BE2C (cell line): Measurements from ENCODE around the gene ZNF292.

Source experiments
- DNase-seq: peaks from one replicate; pipeline ENCODE4 v3.0.0-alpha.2; 2020
- H3K27me3 ChIP-seq: fragments of 250-450 bp; sonication (Bioruptor Pico); 2 replicates; pipeline ENCODE4 v1.5.1; 2020; ENCODE audit warnings: mild to moderate bottlenecking
- H3K36me3 ChIP-seq: fragments of 250-450 bp; sonication (Bioruptor Pico); 2 replicates; pipeline ENCODE4 v1.5.1; 2020; ENCODE audit warnings: mild to moderate bottlenecking
- H3K4me1 ChIP-seq: fragments of 250-450 bp; sonication (Bioruptor Pico); 2 replicates; pipeline ENCODE4 v1.5.1; 2020
- H3K4me3 ChIP-seq: 2 replicates; pipeline ENCODE4 v1.5.1; 2011; ENCODE audit warnings: low read depth, low read length
- H3K9me3 ChIP-seq: fragments of 250-450 bp; sonication (Bioruptor Pico); 2 replicates; pipeline ENCODE4 v1.5.1; 2020
- CTCF ChIP-seq: IDR thresholded peaks from 2 replicates; pipeline ENCODE4 v1.5.1; 2012; ENCODE audit warnings: mild to moderate bottlenecking, low read depth, low read length

The ZNF292 gene

GRCh38 chr6:87146363-87146762 is 9.0 kb upstream of the ZNF292 start:
- no peak overlapping the region for H3K4me3 ChIP-seq
- no peaks in the 10 kb centered on the region for H3K27me3 ChIP-seq
- no peaks in the 10 kb centered on the region for H3K36me3 ChIP-seq
- no peak for TF ChIP-seq CTCF
- no peaks in the 10 kb centered on the region; the same call in 1 of the 2 replicates for H3K9me3 ChIP-seq
- H3K4me1 ChIP-seq: no peaks in the 10 kb centered on the region
- DNase-seq: no peak

- Histone ChIP-seq H3K4me3 (no peak overlapping the region), H3K4me1 (peaks cover 5% of the 10 kb centered on the region; the same call in 1 of the 2 replicates), H3K36me3 (no peaks in the 10 kb centered on the region), H3K27me3 (no peaks in the 10 kb centered on the region), H3K9me3 (no peaks in the 10 kb centered on the region)
- no peak for DNase-seq
- TF ChIP-seq CTCF: no peak
Measured at GRCh38 chr6:87150406-87150805, 5.0 kb upstream of the ZNF292 start.

- no peak for TF ChIP-seq CTCF
- Histone ChIP-seq H3K9me3 (no peaks in the 10 kb centered on the region), H3K4me1 (peaks cover 5% of the 10 kb centered on the region; the same call in 1 of the 2 replicates), H3K4me3 (peak overlapping the region; percentile 79), H3K36me3 (peaks cover 5% of the 10 kb centered on the region), H3K27me3 (no peaks in the 10 kb centered on the region)
- no peak for DNase-seq
Measured at GRCh38 chr6:87151471-87151780, 3.9 kb upstream of the ZNF292 start.

GRCh38 chr6:87151781-87152525 is 3.4 kb upstream of the ZNF292 start:
- Histone ChIP-seq H3K27me3 (no peaks in the 10 kb centered on the region), H3K4me1 (peaks cover 5% of the 10 kb centered on the region; the same call in 1 of the 2 replicates), H3K4me3 (peak overlapping the region; percentile 79), H3K36me3 (peaks cover 5% of the 10 kb centered on the region), H3K9me3 (no peaks in the 10 kb centered on the region)
- TF ChIP-seq CTCF: no peak
- DNase-seq: peak; percentile 85

- no peaks in the 10 kb centered on the region for H3K9me3 ChIP-seq
- TF ChIP-seq CTCF: no peak
- peaks cover 5% of the 10 kb centered on the region; the same call in 1 of the 2 replicates for H3K4me1 ChIP-seq
- H3K36me3 ChIP-seq: peaks cover 5% of the 10 kb centered on the region
- DNase-seq: peak; percentile 46
- H3K27me3 ChIP-seq: no peaks in the 10 kb centered on the region
- H3K4me3 ChIP-seq: peak overlapping the region; percentile 79
Measured at GRCh38 chr6:87152526-87152955, 2.8 kb upstream of the ZNF292 start.

GRCh38 chr6:87154641-87154992 is 748 bp upstream of the ZNF292 start:
- Histone ChIP-seq H3K4me1 (peaks cover 5% of the 10 kb centered on the region; the same call in 1 of the 2 replicates), H3K27me3 (no peaks in the 10 kb centered on the region), H3K9me3 (no peaks in the 10 kb centered on the region), H3K36me3 (peaks cover 9% of the 10 kb centered on the region), H3K4me3 (peak overlapping the region; percentile 79)
- no peak for TF ChIP-seq CTCF
- DNase-seq: no peak
